ENCODE results near the gene PARN. TPM values are rescaled to one million over a fixed set of nuclear protein-coding genes. Genes with fewer than 3 reads are reported as not detected.

The PARN gene
- total and polyA plus RNA-seq, 9 of the 15 experiments (the other 6 are each of a cell fraction or from before 2014, with no cell fraction given), result 9.6 to 51.3 (median 40.4) TPM

GRCh38 chr16:14629919-14630619, at the start of gene PARN (continued):
- TF ChIP-seq ZFP36 (IDR thresholded peaks at IDR 0.05; ENCODE audit: low read depth, low read length, partially characterized antibody), result peak; percentile 21
- TF ChIP-seq PRDM10 (IDR thresholded peaks at IDR 0.05; ENCODE audit: partially characterized antibody), result peak; percentile 53
- TF ChIP-seq ZNF589 (CRISPR knock-in tag; IDR thresholded peaks at IDR 0.05; ENCODE audit: low read depth), result 0 out of 2 replicates have a peak, but pooled peaks have one; percentile 74
- peak; percentile 96 for TF ChIP-seq POLR2H (tag; IDR thresholded peaks at IDR 0.05; ENCODE audit: low read depth)
- TF ChIP-seq ZNF696 (CRISPR knock-in tag; conservative IDR thresholded peaks at IDR 0.05), result no peak
- TF ChIP-seq BHLHE40 (IDR thresholded peaks at IDR 0.05; ENCODE audit: low read length), result no peak
- peak; percentile 80; the same call in 1 of the 2 replicates for TF ChIP-seq RB1 (IDR thresholded peaks at IDR 0.05; ENCODE audit: low read depth)
- no peak for TF ChIP-seq TCF15 (CRISPR knock-in tag; IDR thresholded peaks at IDR 0.05)
- TF ChIP-seq RREB1 (CRISPR knock-in tag; IDR thresholded peaks at IDR 0.05), result 0 out of 2 replicates have a peak, but pooled peaks have one; percentile 25
- 0 out of 2 replicates have a peak, but pooled peaks have one; percentile 18 for TF ChIP-seq ARID1B (IDR thresholded peaks at IDR 0.05)
- peak; percentile 55 for TF ChIP-seq ZNF263 (CRISPR knock-in tag; IDR thresholded peaks at IDR 0.05; ENCODE audit: borderline replicate concordance)
- no peak for TF ChIP-seq MYBL2 (IDR thresholded peaks at IDR 0.05; ENCODE audit: low read depth)
- no peak for TF ChIP-seq MYBL2 (CRISPR knock-in tag; IDR thresholded peaks at IDR 0.05; ENCODE audit: borderline replicate concordance)
- no peak for TF ChIP-seq ZNF445 (CRISPR knock-in tag; IDR thresholded peaks at IDR 0.05; ENCODE audit: low read depth)
- no peak for TF ChIP-seq ZNF347 (CRISPR knock-in tag; IDR thresholded peaks at IDR 0.05; ENCODE audit: low read depth)
- no peak for TF ChIP-seq LARP7 (IDR thresholded peaks at IDR 0.05)

All from K562 (cell line).